Adrenal gland (tissue), 12 donors: ENCODE measurements around the gene XYLT1. TPM values are rescaled to one million over a fixed set of nuclear protein-coding genes. Genes with fewer than 3 reads are reported as not detected.

Experiments
- DNase-seq, 7 donors: peaks; one replicate each; pipeline ENCODE4 v3.0.0-alpha.2; 2019 to 2020
- H3K27ac ChIP-seq, 5 donors: fragments of 200-600 bp; sonication (generic) in 4 of 5; 1 replicate in 3 of 5; 2 replicates in 2 of 5; pipeline versions ENCODE4 v1.5.1 to v1.8.0; 2016 to 2020; ENCODE audit warnings: mild to moderate bottlenecking in 1 of 5
- H3K27me3 ChIP-seq: fragments of 200-600 bp; 2 replicates; pipeline ENCODE4 v1.8.0; 2021
- H3K36me3 ChIP-seq, 2 donors: fragments of 200-600 bp; replicated peaks in 1 of 2; 1 replicate in 1 of 2; 2 replicates in 1 of 2; pipeline versions ENCODE4 v1.5.1 to v1.8.0; 2018 to 2022
- H3K4me1 ChIP-seq, 2 donors: fragments of 200-600 bp; replicated peaks in 1 of 2; 1 replicate in 1 of 2; 2 replicates in 1 of 2; pipeline versions ENCODE4 v1.5.1 to v1.8.0; 2018 to 2021
- H3K4me3 ChIP-seq, 4 donors: fragments of 200-600 bp; sonication (generic) in 3 of 4; one replicate each; pipeline ENCODE4 v1.5.1; 2016 to 2018
- H3K9me3 ChIP-seq, 3 donors: fragments of 200-600 bp; sonication (generic) in 1 of 3; replicated peaks in 1 of 3; 1 replicate in 2 of 3; 2 replicates in 1 of 3; pipeline versions ENCODE4 v1.5.1 to v1.8.0; 2016 to 2021
- POLR2A ChIP-seq, 2 donors: fragments of 450-650 bp; IDR thresholded peaks; one replicate each; pipeline ENCODE4 v1.6.1; 2017; ENCODE audit warnings: antibody characterized with exemption in 2 of 2, mild to moderate bottlenecking in 2 of 2, moderate library complexity in 1 of 2
- WGBS, 4 donors: extraction: QIAGEN DNeasy Blood & Tissue Kit in 2 of 4; methylation state at CpG; one replicate each; pipeline versions ENCODE4 v1.1.5 to v1.1.7; 2013 to 2017; 5-methylcytosine and 5-hydroxymethylcytosine counted together
- intact Hi-C, 2 donors: fragments of 100-400 bp; cut with DNase I; formaldehyde crosslinking; loops; one replicate each; pipeline versions ENCODE4 v1.14.1 to v1.15.0; 2022 to 2023
- polyA plus RNA-seq, 3 donors: library from polyadenylated mRNA; stranded (reverse); fragments of 200-250 nt in 2 of 3; fragments of 350-450 nt in 1 of 3; fragmentation: Illumina TruSeq in 1 of 3; extraction: RNeasy Lipid Tissue Mini Kit (QIAGEN cat#74804) in 1 of 3; gene quantifications; one replicate each; pipeline ENCODE4 v1.2.3, GENCODE V29; 2013 to 2014
- total RNA-seq, 9 donors: library from RNA; depleted of rRNA in 4 of 9; stranded (reverse); fragments of >200 nt in 4 of 9; fragments of 120-200 nt in 1 of 9; fragmentation: NEBNext Ultra II Directional in 1 of 9; extraction: Animal tissue kit (Norgen Biotek cat#: 25700) in 1 of 9; gene quantifications; one replicate each; pipeline versions ENCODE4 v1.1.0 to v1.2.4, GENCODE V29; 2013 to 2023
- TF ChIP-seq, protein P1 (sequence below), 6 experiments: fragments of 450-650 bp in 4 of 6; fragments of 200-600 bp in 2 of 6; sonication (generic) in 1 of 6; IDR thresholded peaks; 1 replicate in 5 of 6; 2 replicates in 1 of 6; pipeline versions ENCODE4 v1.5.1 to v1.8.0; 2016 to 2021; ENCODE audit warnings: antibody characterized with exemption in 6 of 6, mild to moderate bottlenecking in 2 of 6, moderate library complexity in 1 of 6
- donor health status: healthy with polysubstance abuse.
- donor health status: Bipolar disorder and iron deficiency.
- donor health status: DM: yes; HTN: yes; CAD: no.
- donor health status: DM: no; HTN: no; CAD: no.
- donor health status: DM: no; HTN: no; CAD: no.
- donor health status: DM: yes; HTN: yes; CAD: no.

The XYLT1 gene
- total and polyA plus RNA-seq, 12 donors, result 1.3 to 67.6 (median 16.8) TPM

DNA sequence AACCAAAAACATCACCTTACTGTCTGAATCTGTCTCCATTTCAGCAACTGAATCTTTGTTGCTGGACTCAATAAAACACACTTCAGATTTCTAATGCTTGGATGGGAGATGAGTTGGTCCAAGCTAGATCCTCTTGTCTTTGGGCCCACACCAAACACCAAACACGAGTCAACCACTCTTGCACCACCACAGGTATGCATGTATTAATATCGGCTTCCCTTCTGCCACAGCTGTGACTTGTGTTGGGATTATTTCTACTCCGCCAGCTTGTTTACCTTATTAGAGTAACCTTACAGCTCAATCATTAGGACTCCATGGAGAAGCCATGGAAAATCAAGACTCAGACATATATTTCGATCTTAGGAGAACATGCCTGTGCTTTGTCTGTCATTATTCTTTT, 49.9 kb downstream of the XYLT1 start:
- H3K4me1 ChIP-seq, result peaks cover 12 to 31% of the 10 kb centered on the region in 2 donors
- no peaks in the 10 kb centered on the region for H3K27me3 ChIP-seq
- no peak for TF ChIP-seq POLR2A (IDR thresholded peaks at IDR 0.05)
- TF ChIP-seq, protein P1, sequence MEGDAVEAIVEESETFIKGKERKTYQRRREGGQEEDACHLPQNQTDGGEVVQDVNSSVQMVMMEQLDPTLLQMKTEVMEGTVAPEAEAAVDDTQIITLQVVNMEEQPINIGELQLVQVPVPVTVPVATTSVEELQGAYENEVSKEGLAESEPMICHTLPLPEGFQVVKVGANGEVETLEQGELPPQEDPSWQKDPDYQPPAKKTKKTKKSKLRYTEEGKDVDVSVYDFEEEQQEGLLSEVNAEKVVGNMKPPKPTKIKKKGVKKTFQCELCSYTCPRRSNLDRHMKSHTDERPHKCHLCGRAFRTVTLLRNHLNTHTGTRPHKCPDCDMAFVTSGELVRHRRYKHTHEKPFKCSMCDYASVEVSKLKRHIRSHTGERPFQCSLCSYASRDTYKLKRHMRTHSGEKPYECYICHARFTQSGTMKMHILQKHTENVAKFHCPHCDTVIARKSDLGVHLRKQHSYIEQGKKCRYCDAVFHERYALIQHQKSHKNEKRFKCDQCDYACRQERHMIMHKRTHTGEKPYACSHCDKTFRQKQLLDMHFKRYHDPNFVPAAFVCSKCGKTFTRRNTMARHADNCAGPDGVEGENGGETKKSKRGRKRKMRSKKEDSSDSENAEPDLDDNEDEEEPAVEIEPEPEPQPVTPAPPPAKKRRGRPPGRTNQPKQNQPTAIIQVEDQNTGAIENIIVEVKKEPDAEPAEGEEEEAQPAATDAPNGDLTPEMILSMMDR (IDR thresholded peaks at IDR 0.05), result no peak
- H3K36me3 ChIP-seq, result no peaks in the 10 kb centered on the region
- intact Hi-C loops, result no loop called here
- no peaks in the 10 kb centered on the region for H3K9me3 ChIP-seq
- DNase-seq, result no peak
- H3K27ac ChIP-seq, result no peak overlapping the region
- WGBS, 4 donors, result 88 to 99% (median 96%) methylated on average over 4 of the region's 4 CpGs
- H3K4me3 ChIP-seq, result no peak overlapping the region

DNA sequence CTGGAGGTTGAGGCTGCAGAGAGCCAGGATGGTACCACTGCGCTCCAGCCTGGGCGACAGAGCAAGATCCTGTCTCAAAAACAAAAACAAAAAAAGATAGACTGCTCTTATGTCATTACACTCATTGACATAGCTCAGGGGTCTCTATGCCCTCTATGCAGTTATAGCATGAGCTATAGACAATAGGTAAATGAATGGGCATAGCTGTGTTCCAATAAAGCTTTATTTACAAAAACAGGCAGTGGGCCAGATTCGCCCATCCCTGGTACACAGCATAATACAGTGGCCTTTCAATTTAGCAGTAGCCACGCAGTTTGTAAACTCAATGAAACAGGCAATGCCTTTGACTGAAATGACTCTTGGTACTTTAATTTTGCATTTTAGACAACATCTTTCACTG, 51.5 kb downstream of the XYLT1 start:
- WGBS, 4 donors, result 95 to 96% (median 96%) methylated on average over 4 of the region's 4 CpGs
- TF ChIP-seq POLR2A (IDR thresholded peaks at IDR 0.05), result no peak
- TF ChIP-seq, protein P1 (IDR thresholded peaks at IDR 0.05), result no peak
- Histone ChIP-seq H3K27ac (no peak overlapping the region), H3K4me3 (no peak overlapping the region), H3K9me3 (no peaks in the 10 kb centered on the region), H3K4me1 (peaks cover 12 to 32% of the 10 kb centered on the region in 2 donors), H3K27me3 (no peaks in the 10 kb centered on the region), H3K36me3 (no peaks in the 10 kb centered on the region)
- intact Hi-C loops, result no loop called here
- no peak for DNase-seq

DNA sequence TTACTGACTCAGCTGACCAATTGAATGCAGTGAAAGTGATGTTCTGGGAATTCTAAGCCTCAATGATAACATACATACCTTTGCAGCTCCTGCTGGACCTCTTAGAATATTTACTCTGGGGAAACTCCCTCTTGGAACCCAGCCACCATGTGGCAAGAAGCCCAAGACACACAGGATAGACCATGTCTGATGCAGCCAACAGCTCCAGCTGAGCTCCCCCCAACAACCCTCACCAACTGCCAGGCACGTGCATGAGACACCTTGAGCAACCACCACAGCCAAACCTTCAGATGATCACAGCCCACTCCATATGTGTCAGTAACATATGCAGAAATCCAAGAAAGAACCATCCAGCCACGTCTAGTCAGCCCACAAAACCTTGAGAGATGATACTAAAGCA, 53.0 kb downstream of the XYLT1 start:
- Histone ChIP-seq H3K27me3 (no peaks in the 10 kb centered on the region), H3K36me3 (no peaks in the 10 kb centered on the region), H3K9me3 (no peaks in the 10 kb centered on the region), H3K4me3 (no peak overlapping the region), H3K27ac (peak overlapping the region in 3 of 5 donors; percentile 63 to 85 (median 82)), H3K4me1 (peaks cover 12 to 23% of the 10 kb centered on the region in 2 donors)
- DNase-seq, result no peak
- TF ChIP-seq, protein P1 (IDR thresholded peaks at IDR 0.05), result no peak
- no peak for TF ChIP-seq POLR2A (IDR thresholded peaks at IDR 0.05)
- intact Hi-C loops, result no loop called here
- WGBS, 4 donors, result 75 to 91% (median 81%) methylated on average over 1 to 2 of the region's 2 CpGs

DNA sequence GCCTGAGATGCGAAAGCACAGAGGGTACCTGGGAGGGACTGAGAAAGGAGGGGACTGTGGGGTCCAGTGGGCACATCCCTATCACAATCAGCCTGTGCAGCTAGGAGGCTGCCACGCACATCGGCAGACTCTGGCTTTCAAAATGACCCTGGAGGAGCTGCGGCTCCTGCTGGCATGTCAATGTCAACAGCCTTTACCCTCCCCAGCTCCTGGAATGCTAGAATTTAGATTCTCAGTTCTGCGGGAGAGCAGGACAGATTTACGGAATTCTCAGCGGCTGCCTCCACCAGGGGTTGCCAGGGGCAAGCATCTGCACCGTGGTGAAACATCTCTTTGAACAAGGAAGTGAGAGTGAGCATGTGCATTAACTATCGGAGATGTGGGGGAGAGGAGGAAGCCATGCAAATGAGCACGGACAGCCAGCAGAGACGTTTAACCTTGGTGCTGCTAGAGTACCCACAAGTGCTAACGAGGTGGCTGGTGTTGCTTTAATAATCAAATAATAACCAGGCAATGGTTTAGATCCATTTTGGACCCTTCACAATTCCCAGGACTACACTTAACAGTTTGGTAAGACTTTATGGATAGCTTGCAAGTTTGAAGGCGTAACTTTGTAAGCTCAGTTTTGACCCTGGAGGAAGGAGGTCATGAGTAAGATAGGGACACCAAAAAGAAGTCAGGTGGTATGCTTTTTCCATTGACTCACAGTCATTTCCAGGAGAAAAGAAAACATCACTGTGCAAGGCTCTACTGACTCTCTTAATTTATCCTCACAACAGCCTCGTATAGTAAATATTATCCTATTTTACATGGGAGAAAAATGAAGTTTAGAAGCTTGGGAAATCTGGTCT, 54.1 kb downstream of the XYLT1 start:
- TF ChIP-seq, protein P1 (IDR thresholded peaks at IDR 0.05), result peak in 4 of 6 experiments; percentile 25 to 39 (median 30)
- peak in 1 of 2 donors; percentile 24 for TF ChIP-seq POLR2A (IDR thresholded peaks at IDR 0.05)
- peak overlapping the region in 1 of 4 donors; percentile 28 for H3K4me3 ChIP-seq
- no peaks in the 10 kb centered on the region for H3K27me3 ChIP-seq
- peak in 6 of 7 donors; percentile 52 to 73 (median 64) for DNase-seq
- H3K27ac ChIP-seq, result peak overlapping the region in 4 of 5 donors; percentile 3 to 85 (median 72)
- intact Hi-C loops, result no loop called here
- no peaks in the 10 kb centered on the region for H3K9me3 ChIP-seq
- peaks cover 12 to 21% of the 10 kb centered on the region in 2 donors for H3K4me1 ChIP-seq
- 16 to 30% (median 19%) methylated on average over 10 to 14 of the region's 14 CpGs for WGBS, 4 donors
- no peaks in the 10 kb centered on the region for H3K36me3 ChIP-seq
